ELF-1 (cell line): ENCODE data around the gene PCLO.
A peak's percentile ranks its signal among the peaks of the same experiment; 100 is the strongest.
"Not testable (repeated sequence)": the region's sequence is repeated elsewhere in the genome, so short reads cannot be mapped to it uniquely, and the experiment has no call there.

Source experiments
- DNase-seq: peaks from one replicate; pipeline ENCODE4 v3.0.0-alpha.2; 2016; ENCODE audit warnings: low read depth, low spot score

Gene PCLO

GRCh38 chr7:82740246-82740848, 422.3 kb downstream of the PCLO start:
- no peak for DNase-seq

- DNase-seq, result no peak
Observed at GRCh38 chr7:82736633-82737032, 426.1 kb downstream of the PCLO start.

- peak; percentile 63 for DNase-seq
Observed at GRCh38 chr7:82732677-82733076, 430.0 kb downstream of the PCLO start.

GRCh38 chr7:82729172-82730030, 433.3 kb downstream of the PCLO start:
- DNase-seq, result no peak

GRCh38 chr7:82726038-82726800, 436.5 kb downstream of the PCLO start:
- DNase-seq, result no peak

GRCh38 chr7:82723411-82723810, 439.3 kb downstream of the PCLO start:
- DNase-seq, result no peak

- DNase-seq, result no peak
Observed at GRCh38 chr7:82722946-82723345, 439.7 kb downstream of the PCLO start.

GRCh38 chr7:82715344-82715743, 447.3 kb downstream of the PCLO start:
- DNase-seq, result no peak

GRCh38 chr7:82714883-82715282, 447.8 kb downstream of the PCLO start:
- no peak for DNase-seq

- no peak for DNase-seq
Observed at GRCh38 chr7:82713506-82713905, 449.2 kb downstream of the PCLO start.

- DNase-seq, result not testable (repeated sequence)
Observed at GRCh38 chr7:82706344-82706743, 456.3 kb downstream of the PCLO start.

- DNase-seq, result no peak
Observed at GRCh38 chr7:82705517-82706260, 457.0 kb downstream of the PCLO start.

- DNase-seq, result no peak
Observed at GRCh38 chr7:82704121-82704520, 458.6 kb downstream of the PCLO start.
